HepG2 (cell line): ENCODE results near the gene UBE2D3. TPM values are rescaled to one million over a fixed set of nuclear protein-coding genes. Genes with fewer than 3 reads are reported as not detected.

ENCODE experiments used
- ATAC-seq: fragments of 200-7000 bp; cut with Tn5 transposase; 3 replicates; pipeline ENCODE4 v1.9.1; 2020; ENCODE audit warnings: mild to moderate bottlenecking, moderate library complexity
- BruUV-seq: library from RNA; stranded (reverse); fragments of 400-500 nt; replicated peaks from 2 replicates; lab custom pipeline; 2021; lab: Mats Ljungman, UMichigan
- CTCF ChIA-PET: fragments of 300-600 bp; formaldehyde crosslinking; extraction: SDS; loops from one replicate; lab custom pipeline; 2021; ENCODE audit warnings: low total read pairs, inconsistent platforms, low intra/inter-chr PET ratio; lab: Yijun Ruan, JAX
- POLR2A ChIA-PET: fragments of 350-600 bp; sonication (Branson Sonifier 250); formaldehyde crosslinking; loops from one replicate; lab custom pipeline; 2020; ENCODE audit warnings: antibody characterized with exemption, inconsistent platforms; lab: Yijun Ruan, JAX
- DNase-seq: peaks from one replicate; pipeline ENCODE4 v3.0.0-alpha.2; 2015; ENCODE audit warnings: low spot score
- FAIRE-seq: peaks from 3 replicates; lab custom pipeline; 2011; peaks lifted over from hg19 to GRCh38; lab: Jason Lieb, UNC
- H2AFZ ChIP-seq: one replicate; pipeline ENCODE4 v1.6.1; 2011; ENCODE audit warnings: low read length, inconsistent platforms
- H3K27ac ChIP-seq: fragments of 300-600 bp; 3 replicates; pipeline ENCODE4 v1.8.0; 2011; ENCODE audit warnings: mixed run types, mild to moderate bottlenecking, mixed read lengths, low read length, inconsistent platforms; ENCODE audit not compliant: insufficient read depth; ENCODE audit errors: extremely low read length
- H3K27me3 ChIP-seq, 2 experiments: fragments of 200-600 bp in 1 of 2; 2 replicates in 1 of 2; 3 replicates in 1 of 2; pipeline versions ENCODE4 v1.6.0 to v1.8.0; 2011; ENCODE audit warnings: low read length in 2 of 2, mild to moderate bottlenecking in 2 of 2, moderate library complexity in 2 of 2, inconsistent platforms in 1 of 2; ENCODE audit not compliant: insufficient read depth in 2 of 2, control insufficient read depth in 1 of 2
- H3K36me3 ChIP-seq, 2 experiments: fragments of 200-600 bp in 1 of 2; replicated peaks in 1 of 2; 2 replicates in 1 of 2; 3 replicates in 1 of 2; pipeline versions ENCODE4 v1.5.1 to v1.8.0; 2011; ENCODE audit warnings: low read length in 2 of 2, inconsistent platforms in 1 of 2; ENCODE audit not compliant: insufficient read depth in 2 of 2, control insufficient read depth in 1 of 2
- H3K4me1 ChIP-seq: 2 replicates; pipeline ENCODE4 v1.5.1; 2012; ENCODE audit warnings: low read length, inconsistent platforms; ENCODE audit not compliant: insufficient read depth
- H3K4me2 ChIP-seq: 2 replicates; pipeline ENCODE4 v1.6.0; 2011; ENCODE audit warnings: low read depth, low read length, inconsistent platforms
- H3K4me3 ChIP-seq, 3 experiments: fragments of 200-600 bp in 1 of 3; sonication (generic), shearing (Covaris generic) in 1 of 3; replicated peaks in 1 of 3; 2 replicates each; pipeline ENCODE4 v1.5.1; 2011 to 2016; ENCODE audit warnings: low read length in 3 of 3, inconsistent platforms in 2 of 3, low read depth in 2 of 3, mild to moderate bottlenecking in 2 of 3, control low read depth in 1 of 3, mixed read lengths in 1 of 3; ENCODE audit not compliant: insufficient read depth in 1 of 3
- H3K79me2 ChIP-seq: one replicate; pipeline ENCODE4 v1.6.1; 2011; ENCODE audit warnings: low read length, inconsistent platforms; ENCODE audit not compliant: insufficient read depth
- H3K9ac ChIP-seq: 2 replicates; pipeline ENCODE4 v1.6.0; 2011; ENCODE audit warnings: mild to moderate bottlenecking, low read depth, low read length, inconsistent platforms; ENCODE audit not compliant: insufficient read depth
- H3K9me3 ChIP-seq: 2 replicates; pipeline ENCODE4 v1.5.1; 2012; ENCODE audit warnings: mild to moderate bottlenecking, low read length
- H4K20me1 ChIP-seq: 2 replicates; pipeline ENCODE4 v1.6.0; 2011; ENCODE audit warnings: inconsistent platforms, mild to moderate bottlenecking, low read length, moderate library complexity; ENCODE audit not compliant: insufficient read depth
- DDIT3 ChIP-seq: sonication (generic); formaldehyde crosslinking; IDR thresholded peaks from 2 replicates; pipeline ENCODE4 v1.4.0; 2020; ENCODE audit warnings: mild to moderate bottlenecking, missing genetic modification reagents
- FOXJ3 ChIP-seq: sonication (generic); formaldehyde crosslinking; IDR thresholded peaks from 2 replicates; pipeline ENCODE4 v1.4.0; 2020; ENCODE audit warnings: missing genetic modification reagents, mild to moderate bottlenecking, borderline replicate concordance
- KDM4B ChIP-seq: sonication (generic); formaldehyde crosslinking; IDR thresholded peaks from 2 replicates; pipeline ENCODE4 v1.4.0; 2020; ENCODE audit warnings: missing genetic modification reagents
- MAF1 ChIP-seq: sonication (generic); formaldehyde crosslinking; IDR thresholded peaks from 2 replicates; pipeline ENCODE4 v1.5.0; 2020; ENCODE audit warnings: missing genetic modification reagents, borderline replicate concordance
- PITX1 ChIP-seq: sonication (generic); formaldehyde crosslinking; IDR thresholded peaks from 2 replicates; pipeline ENCODE4 v1.5.1; 2020; ENCODE audit warnings: mild to moderate bottlenecking, missing genetic modification reagents
- RFXANK ChIP-seq: IDR thresholded peaks from 2 replicates; pipeline ENCODE4 v1.6.1; 2016
- TAF15 ChIP-seq: fragments of 200-400 bp; formaldehyde crosslinking; IDR thresholded peaks from one replicate; pipeline ENCODE4 v1.6.1; 2018; ENCODE audit warnings: mild to moderate bottlenecking, low read depth, low read length; ENCODE audit not compliant: poor library complexity, severe bottlenecking
- TCF7L2 ChIP-seq: IDR thresholded peaks from 2 replicates; pipeline ENCODE4 v1.6.1; 2011; ENCODE audit warnings: mild to moderate bottlenecking, low read depth, low read length, moderate library complexity
- TRIM24 ChIP-seq: sonication (generic); formaldehyde crosslinking; IDR thresholded peaks from 2 replicates; pipeline ENCODE4 v1.8.0; 2022; ENCODE audit warnings: mild to moderate bottlenecking, missing genetic modification reagents
- ZEB1 ChIP-seq: IDR thresholded peaks from 2 replicates; pipeline ENCODE4 v1.6.1; 2012; ENCODE audit warnings: mild to moderate bottlenecking, low read depth, inconsistent platforms; ENCODE audit not compliant: insufficient replicate concordance
- ZFY ChIP-seq: sonication (generic); formaldehyde crosslinking; IDR thresholded peaks from 2 replicates; pipeline ENCODE4 v1.4.0; 2020; ENCODE audit warnings: missing genetic modification reagents
- ZNF296 ChIP-seq: sonication (generic); formaldehyde crosslinking; conservative IDR thresholded peaks from 2 replicates; pipeline ENCODE4 v1.5.0; 2020; ENCODE audit warnings: mild to moderate bottlenecking, missing genetic modification reagents
- ZNF607 ChIP-seq: sonication (generic); formaldehyde crosslinking; IDR thresholded peaks from 2 replicates; pipeline ENCODE4 v1.5.1; 2020; ENCODE audit warnings: missing genetic modification reagents, mild to moderate bottlenecking, borderline replicate concordance
- ZNF629 ChIP-seq: sonication (generic); formaldehyde crosslinking; conservative IDR thresholded peaks from 2 replicates; pipeline ENCODE4 v1.5.0; 2020; ENCODE audit warnings: missing genetic modification reagents
- ZNF724P ChIP-seq: sonication (generic); formaldehyde crosslinking; IDR thresholded peaks from 2 replicates; pipeline ENCODE4 v1.8.0; 2022; ENCODE audit warnings: missing genetic modification reagents, borderline replicate concordance
- ZNF781 ChIP-seq: sonication (generic); formaldehyde crosslinking; IDR thresholded peaks from 2 replicates; pipeline ENCODE4 v1.5.1; 2020; ENCODE audit warnings: borderline replicate concordance, mild to moderate bottlenecking, missing genetic modification reagents; ENCODE audit errors: not compliant biosample characterization
- WGBS: methylation state at CpG from one replicate; pipeline ENCODE4 v1.1.6; 2017; ENCODE audit warnings: low lambda C conversion rate; 5-methylcytosine and 5-hydroxymethylcytosine counted together
- in situ Hi-C: cut with HindIII; loops from 2 replicates; pipeline ENCODE4 v1.10.0; 2017; ENCODE audit warnings: low pct_unique_long_range_greater_than_20kb; ENCODE audit not compliant: extremely low pct_ligation_motif_present
- intact Hi-C: fragments of 100-400 bp; cut with micrococcal nuclease; formaldehyde crosslinking; loops from one replicate; pipeline ENCODE4 v1.10.0; 2022; ENCODE audit not compliant: unreplicated experiment
- polyA plus RNA-seq, 8 experiments: library from polyadenylated mRNA; depleted of rRNA in 3 of 8; stranded (reverse) in 7 of 8; unstranded in 1 of 8; fragments of >200 nt; fragmentation: Illumina TruSeq in 4 of 8; extraction: Trizol in 4 of 8; gene quantifications; 2 replicates each; pipeline versions ENCODE4 v1.2.1 to v1.2.3, GENCODE V29; 2011 to 2016; ENCODE audit warnings: low read depth in 4 of 8, missing spikeins in 1 of 8, mixed read lengths in 1 of 8; ENCODE audit not compliant: insufficient read depth in 1 of 8
- total RNA-seq, 5 experiments: library from RNA; depleted of rRNA; stranded (reverse); fragments of >200 nt; fragmentation: Illumina TruSeq; extraction: Trizol; gene quantifications; 2 replicates each; pipeline ENCODE4 v1.2.3, GENCODE V29; 2016; ENCODE audit warnings: low read depth in 1 of 5

Gene UBE2D3
- total and polyA plus RNA-seq, 2 of the 13 experiments (the other 11 are each of a cell fraction or from before 2014, with no cell fraction given), result 224 to 293 TPM

- peaks cover 0 to 2% of the 10 kb centered on the region in 2 experiments; a peak in 1 of 5 replicates for H3K27me3 ChIP-seq
- DNase-seq, result no peak
- TF ChIP-seq ZNF629 (CRISPR knock-in tag) (no peak), TRIM24 (CRISPR knock-in tag) (no peak), ZNF781 (CRISPR knock-in tag) (no peak)
- H3K4me1 ChIP-seq, result peaks cover 59% of the 10 kb centered on the region
- ChIA-PET POLR2A (interaction anchor here (1.0 kb wide), 1 partner anchor 10 kb away, joined by 3 read pairs; no protein-coding TSS in a partner anchor), CTCF (no interaction called here)
- in situ Hi-C loops, result no loop called here
- H4K20me1 ChIP-seq, result peaks cover 80% of the 10 kb centered on the region
- peak overlapping the region; percentile 33; the same call in 1 of the 2 replicates for H3K9ac ChIP-seq
- H3K36me3 ChIP-seq, result peaks cover 1 to 15% of the 10 kb centered on the region in 2 experiments; a peak in 4 of 5 replicates
- WGBS, result 53% methylated on average over 4 of the region's 4 CpGs
- no peak overlapping the region for H2AFZ ChIP-seq
- no TSS peak for BruUV-seq
- H3K4me3 ChIP-seq, result peak overlapping the region; percentile 92 to 97 (median 95); a peak in 5 of 6 replicates
- H3K27ac ChIP-seq, result no peak overlapping the region
- peaks cover 82% of the 10 kb centered on the region for H3K79me2 ChIP-seq
- intact Hi-C loops, result no loop called here
- no peak for FAIRE-seq
- H3K9me3 ChIP-seq, result no peaks in the 10 kb centered on the region
- no peak for ATAC-seq
- peak overlapping the region; percentile 78 for H3K4me2 ChIP-seq
These were observed 3.9 kb downstream of the UBE2D3 start for GRCh38 chr4:102823464-102823863.

GRCh38 chr4:102819588-102820365 lies 7.6 kb downstream of the UBE2D3 start:
- no peak overlapping the region for H3K27ac ChIP-seq
- WGBS, result 95% methylated on average over 8 of the region's 8 CpGs
- no peaks in the 10 kb centered on the region for H3K27me3 ChIP-seq
- no peak overlapping the region for H2AFZ ChIP-seq
- no peak for TF ChIP-seq ZNF607 (CRISPR knock-in tag)
- TF ChIP-seq FOXJ3 (CRISPR knock-in tag), result no peak
- TF ChIP-seq RFXANK (CRISPR knock-in tag), result no peak
- no peak for TF ChIP-seq PITX1
- TF ChIP-seq TCF7L2, result no peak
- TF ChIP-seq TAF15, result no peak
- no peak for TF ChIP-seq ZNF296 (CRISPR knock-in tag)
- TF ChIP-seq ZNF724P (CRISPR knock-in tag), result no peak
- TF ChIP-seq ZFY (CRISPR knock-in tag), result no peak
- TF ChIP-seq KDM4B (CRISPR knock-in tag), result no peak
- TF ChIP-seq DDIT3 (CRISPR knock-in tag), result no peak
- no peak for TF ChIP-seq ZEB1
- TF ChIP-seq MAF1, result no peak
- in situ Hi-C loops (no loop called here), intact Hi-C loops (no loop called here)
- ChIA-PET POLR2A (interaction anchor here (5.1 kb wide), 1 partner anchor 8 kb away, joined by 62 read pairs; the partner anchor contains the start of gene UBE2D3), CTCF (no interaction called here)
- DNase-seq (no peak), FAIRE-seq (no peak), ATAC-seq (no peak)
- H3K9me3 ChIP-seq, result no peaks in the 10 kb centered on the region
- H3K4me1 ChIP-seq, result peaks cover 86% of the 10 kb centered on the region
- no peak overlapping the region for H3K4me2 ChIP-seq
- H3K4me3 ChIP-seq, result no peak overlapping the region
- BruUV-seq, result no TSS peak
- peaks cover 99% of the 10 kb centered on the region for H4K20me1 ChIP-seq
- peaks cover 5 to 41% of the 10 kb centered on the region in 2 experiments for H3K36me3 ChIP-seq
- H3K9ac ChIP-seq, result no peak overlapping the region
- peaks cover 99% of the 10 kb centered on the region for H3K79me2 ChIP-seq
